ENCODE measurements around the gene LARP1B. TPM values are rescaled to one million over a fixed set of nuclear protein-coding genes. Genes with fewer than 3 reads are reported as not detected.

LARP1B gene
- total RNA-seq, 1 experiment from 2014 or later: 31.1 TPM

DNA sequence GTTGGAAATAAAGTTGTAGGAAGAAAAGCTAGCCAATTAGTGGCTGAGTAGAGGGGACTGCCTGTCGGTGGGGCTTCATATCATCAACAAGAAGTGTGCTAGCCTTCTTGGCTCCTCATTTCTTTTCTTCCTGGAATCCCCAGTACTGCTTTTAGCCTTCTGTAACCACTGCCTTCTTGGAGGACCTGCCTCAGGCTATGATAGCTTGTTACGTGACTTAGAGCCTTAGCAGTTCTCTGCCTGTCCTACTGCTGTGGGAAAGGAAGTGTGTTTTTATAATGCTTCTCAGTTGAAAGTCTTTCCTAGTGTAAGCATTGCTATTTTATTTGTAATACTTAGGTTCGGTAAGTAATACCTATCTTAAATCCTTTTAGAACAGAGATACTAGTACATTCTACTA lies 61.9 kb downstream of the LARP1B start:
- DNase-seq (ENCODE audit: low read depth, low spot score): no peak
- Histone ChIP-seq H3K36me3 (ENCODE audit: control insufficient read depth in 1 of 2, insufficient read depth in 2 of 2, low read length in 2 of 2) (0 out of 4 replicates have a peak, but pooled peaks cover 0 to 2% of the 10 kb centered on the region in 2 experiments), H4K20me1 (ENCODE audit: insufficient read depth) (no peaks in the 10 kb centered on the region), H3K4me2 (ENCODE audit: low read length) (no peak overlapping the region), H3K79me2 (ENCODE audit: insufficient read depth, low read length) (no peaks in the 10 kb centered on the region), H3K4me1 (ENCODE audit: control insufficient read depth in 1 of 2, insufficient read depth in 2 of 2, low read length in 2 of 2) (no peaks in the 10 kb centered on the region), H3K27ac (ENCODE audit: low read depth, low read length) (no peak overlapping the region), H3K27me3 (ENCODE audit: insufficient read depth, low read length) (no peaks in the 10 kb centered on the region), H3K9ac (ENCODE audit: low read length) (no peak overlapping the region), H3K9me2 (ENCODE audit: insufficient read depth) (no peaks in the 10 kb centered on the region), H3K9me3 (ENCODE audit: control insufficient read depth in 1 of 2, insufficient read depth in 1 of 2, low read depth in 1 of 2, low read length in 2 of 2) (no peaks in the 10 kb centered on the region), H2AFZ (ENCODE audit: low read depth, low read length, poor library complexity, severe bottlenecking) (no peak overlapping the region), H3K4me3 (replicated peaks in 1 of 2; ENCODE audit: low read depth in 1 of 2, low read length in 2 of 2) (no peak overlapping the region)
- POLR2A ChIA-PET: no interaction called here
- BruUV-seq (replicated peaks): no TSS peak
- ATAC-seq: no peak
- CTCF ChIA-PET: no interaction called here
- TF ChIP-seq FOSL1 (IDR thresholded peaks at IDR 0.05; ENCODE audit: low read depth) (no peak), JUND (IDR thresholded peaks at IDR 0.05) (no peak), ZNF274 (IDR thresholded peaks at IDR 0.05; ENCODE audit: low read depth, low read length) (no peak), EGR1 (IDR thresholded peaks at IDR 0.05; ENCODE audit: low read depth) (no peak), EZH2phosphoT487 (IDR thresholded peaks at IDR 0.05; ENCODE audit: borderline replicate concordance) (no peak), SIN3A (IDR thresholded peaks at IDR 0.05; ENCODE audit: low read depth) (no peak), ZFX (IDR thresholded peaks at IDR 0.05) (no peak), CEBPB (IDR thresholded peaks at IDR 0.05; ENCODE audit: low read depth) (no peak), RAD21 (IDR thresholded peaks at IDR 0.05; ENCODE audit: low read depth) (no peak), EZH2 (IDR thresholded peaks at IDR 0.05) (no peak)
- TF ChIP-seq, protein P1, sequence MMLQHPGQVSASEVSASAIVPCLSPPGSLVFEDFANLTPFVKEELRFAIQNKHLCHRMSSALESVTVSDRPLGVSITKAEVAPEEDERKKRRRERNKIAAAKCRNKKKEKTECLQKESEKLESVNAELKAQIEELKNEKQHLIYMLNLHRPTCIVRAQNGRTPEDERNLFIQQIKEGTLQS (IDR thresholded peaks at IDR 0.05): no peak
- TF ChIP-seq, protein P2, sequence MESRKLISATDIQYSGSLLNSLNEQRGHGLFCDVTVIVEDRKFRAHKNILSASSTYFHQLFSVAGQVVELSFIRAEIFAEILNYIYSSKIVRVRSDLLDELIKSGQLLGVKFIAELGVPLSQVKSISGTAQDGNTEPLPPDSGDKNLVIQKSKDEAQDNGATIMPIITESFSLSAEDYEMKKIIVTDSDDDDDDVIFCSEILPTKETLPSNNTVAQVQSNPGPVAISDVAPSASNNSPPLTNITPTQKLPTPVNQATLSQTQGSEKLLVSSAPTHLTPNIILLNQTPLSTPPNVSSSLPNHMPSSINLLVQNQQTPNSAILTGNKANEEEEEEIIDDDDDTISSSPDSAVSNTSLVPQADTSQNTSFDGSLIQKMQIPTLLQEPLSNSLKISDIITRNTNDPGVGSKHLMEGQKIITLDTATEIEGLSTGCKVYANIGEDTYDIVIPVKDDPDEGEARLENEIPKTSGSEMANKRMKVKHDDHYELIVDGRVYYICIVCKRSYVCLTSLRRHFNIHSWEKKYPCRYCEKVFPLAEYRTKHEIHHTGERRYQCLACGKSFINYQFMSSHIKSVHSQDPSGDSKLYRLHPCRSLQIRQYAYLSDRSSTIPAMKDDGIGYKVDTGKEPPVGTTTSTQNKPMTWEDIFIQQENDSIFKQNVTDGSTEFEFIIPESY (IDR thresholded peaks at IDR 0.05; ENCODE audit: extremely low read depth, insufficient replicate concordance, low read length): no peak
- TF ChIP-seq, protein P3, sequence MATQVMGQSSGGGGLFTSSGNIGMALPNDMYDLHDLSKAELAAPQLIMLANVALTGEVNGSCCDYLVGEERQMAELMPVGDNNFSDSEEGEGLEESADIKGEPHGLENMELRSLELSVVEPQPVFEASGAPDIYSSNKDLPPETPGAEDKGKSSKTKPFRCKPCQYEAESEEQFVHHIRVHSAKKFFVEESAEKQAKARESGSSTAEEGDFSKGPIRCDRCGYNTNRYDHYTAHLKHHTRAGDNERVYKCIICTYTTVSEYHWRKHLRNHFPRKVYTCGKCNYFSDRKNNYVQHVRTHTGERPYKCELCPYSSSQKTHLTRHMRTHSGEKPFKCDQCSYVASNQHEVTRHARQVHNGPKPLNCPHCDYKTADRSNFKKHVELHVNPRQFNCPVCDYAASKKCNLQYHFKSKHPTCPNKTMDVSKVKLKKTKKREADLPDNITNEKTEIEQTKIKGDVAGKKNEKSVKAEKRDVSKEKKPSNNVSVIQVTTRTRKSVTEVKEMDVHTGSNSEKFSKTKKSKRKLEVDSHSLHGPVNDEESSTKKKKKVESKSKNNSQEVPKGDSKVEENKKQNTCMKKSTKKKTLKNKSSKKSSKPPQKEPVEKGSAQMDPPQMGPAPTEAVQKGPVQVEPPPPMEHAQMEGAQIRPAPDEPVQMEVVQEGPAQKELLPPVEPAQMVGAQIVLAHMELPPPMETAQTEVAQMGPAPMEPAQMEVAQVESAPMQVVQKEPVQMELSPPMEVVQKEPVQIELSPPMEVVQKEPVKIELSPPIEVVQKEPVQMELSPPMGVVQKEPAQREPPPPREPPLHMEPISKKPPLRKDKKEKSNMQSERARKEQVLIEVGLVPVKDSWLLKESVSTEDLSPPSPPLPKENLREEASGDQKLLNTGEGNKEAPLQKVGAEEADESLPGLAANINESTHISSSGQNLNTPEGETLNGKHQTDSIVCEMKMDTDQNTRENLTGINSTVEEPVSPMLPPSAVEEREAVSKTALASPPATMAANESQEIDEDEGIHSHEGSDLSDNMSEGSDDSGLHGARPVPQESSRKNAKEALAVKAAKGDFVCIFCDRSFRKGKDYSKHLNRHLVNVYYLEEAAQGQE (IDR thresholded peaks at IDR 0.05; ENCODE audit: low read depth): no peak
- RAD21 ChIA-PET (ENCODE audit: low non-redundant PET in 1 of 2, low total read pairs in 2 of 2, uncharacterized antibody in 2 of 2, unreplicated experiment in 2 of 2): no interaction called here
- intact Hi-C loops (cut with micrococcal nuclease): loop anchor here (2.0 kb wide), 1 partner anchor 14 kb away; no protein-coding TSS in a partner anchor
